Hepatocyte (in vitro differentiated cells): ENCODE results near the gene NME1. TPM values are rescaled to one million over a fixed set of nuclear protein-coding genes. Genes with fewer than 3 reads are reported as not detected.
A peak's percentile ranks its signal among the peaks of the same experiment; 100 is the strongest.
"Not testable (repeated sequence)": the region's sequence is repeated elsewhere in the genome, so short reads cannot be mapped to it uniquely, and the experiment has no call there.

Source experiments
- DNase-seq: peaks from one replicate; pipeline ENCODE4 v3.0.0-alpha.2; 2016; ENCODE audit warnings: low spot score
- H2AFZ ChIP-seq: fragments of 200-600 bp; sonication (generic); 2 replicates; pipeline ENCODE4 v1.6.0; 2016; ENCODE audit warnings: antibody characterized with exemption, mild to moderate bottlenecking
- H3K27ac ChIP-seq: fragments of 200-600 bp; sonication (generic); 2 replicates; pipeline ENCODE4 v1.5.1; 2016; ENCODE audit warnings: mild to moderate bottlenecking
- H3K27me3 ChIP-seq: fragments of 200-600 bp; sonication (generic); 2 replicates; pipeline ENCODE4 v1.6.1; 2016
- H3K36me3 ChIP-seq: fragments of 200-600 bp; sonication (generic); replicated peaks from 2 replicates; pipeline ENCODE4 v1.5.1; 2016; ENCODE audit warnings: low read depth; ENCODE audit not compliant: insufficient read depth
- H3K4me1 ChIP-seq: fragments of 200-600 bp; sonication (generic); 2 replicates; pipeline ENCODE4 v1.5.1; 2016; ENCODE audit warnings: mild to moderate bottlenecking, moderate library complexity; ENCODE audit not compliant: insufficient read depth
- H3K4me2 ChIP-seq: fragments of 200-600 bp; sonication (generic); 2 replicates; pipeline ENCODE4 v1.6.0; 2016
- H3K4me3 ChIP-seq: fragments of 200-600 bp; sonication (generic); 2 replicates; pipeline ENCODE4 v1.5.1; 2016; ENCODE audit warnings: mild to moderate bottlenecking
- H3K79me2 ChIP-seq: fragments of 200-600 bp; sonication (generic); 2 replicates; pipeline ENCODE4 v1.6.0; 2017; ENCODE audit warnings: mild to moderate bottlenecking
- H3K9me2 ChIP-seq: fragments of 200-600 bp; sonication (generic); replicated peaks from 2 replicates; pipeline ENCODE4 v1.6.0; 2017; ENCODE audit warnings: mild to moderate bottlenecking; ENCODE audit not compliant: insufficient read depth
- H3K9me3 ChIP-seq: fragments of 200-600 bp; sonication (generic); 2 replicates; pipeline ENCODE4 v1.5.1; 2016; ENCODE audit warnings: low read depth, mild to moderate bottlenecking
- H4K20me1 ChIP-seq: fragments of 200-600 bp; sonication (generic); 2 replicates; pipeline ENCODE4 v1.6.0; 2016; ENCODE audit warnings: mild to moderate bottlenecking; ENCODE audit not compliant: insufficient read depth, poor library complexity, severe bottlenecking
- EZH2 ChIP-seq: fragments of 200-600 bp; sonication (generic); IDR thresholded peaks from 2 replicates; pipeline ENCODE4 v1.6.1; 2016; ENCODE audit warnings: antibody characterized with exemption, mild to moderate bottlenecking, borderline replicate concordance
- EZH2phosphoT487 ChIP-seq: fragments of 200-600 bp; sonication (generic); IDR thresholded peaks from one replicate; pipeline ENCODE4 v1.6.1; 2018; ENCODE audit warnings: antibody characterized with exemption, mild to moderate bottlenecking, low read depth, moderate library complexity; ENCODE audit not compliant: unreplicated experiment, severe bottlenecking
- WGBS: methylation state at CpG from one replicate; pipeline ENCODE4 v1.1.6; 2016; ENCODE audit warnings: low lambda C conversion rate; ENCODE audit errors: missing lambda C conversion rate; 5-methylcytosine and 5-hydroxymethylcytosine counted together
- polyA plus RNA-seq: library from polyadenylated mRNA; unstranded; fragments of >200 nt; fragmentation: Nextera tagmentation; extraction: Ambion mirVana; gene quantifications from 2 replicates; pipeline ENCODE4 v1.2.1, GENCODE V29; 2016
- total RNA-seq: library from RNA; depleted of rRNA; stranded (reverse); fragments of >200 nt; gene quantifications from 2 replicates; pipeline ENCODE4 v1.2.3, GENCODE V29; 2014
- TF ChIP-seq, protein P1 (sequence below): fragments of 200-600 bp; sonication (generic); IDR thresholded peaks from 2 replicates; pipeline ENCODE4 v1.5.1; 2016; ENCODE audit warnings: antibody characterized with exemption, mild to moderate bottlenecking; ENCODE audit not compliant: poor library complexity

Gene NME1
- total and polyA plus RNA-seq, 2 experiments from 2014 or later = 50.9 to 122 TPM

DNA sequence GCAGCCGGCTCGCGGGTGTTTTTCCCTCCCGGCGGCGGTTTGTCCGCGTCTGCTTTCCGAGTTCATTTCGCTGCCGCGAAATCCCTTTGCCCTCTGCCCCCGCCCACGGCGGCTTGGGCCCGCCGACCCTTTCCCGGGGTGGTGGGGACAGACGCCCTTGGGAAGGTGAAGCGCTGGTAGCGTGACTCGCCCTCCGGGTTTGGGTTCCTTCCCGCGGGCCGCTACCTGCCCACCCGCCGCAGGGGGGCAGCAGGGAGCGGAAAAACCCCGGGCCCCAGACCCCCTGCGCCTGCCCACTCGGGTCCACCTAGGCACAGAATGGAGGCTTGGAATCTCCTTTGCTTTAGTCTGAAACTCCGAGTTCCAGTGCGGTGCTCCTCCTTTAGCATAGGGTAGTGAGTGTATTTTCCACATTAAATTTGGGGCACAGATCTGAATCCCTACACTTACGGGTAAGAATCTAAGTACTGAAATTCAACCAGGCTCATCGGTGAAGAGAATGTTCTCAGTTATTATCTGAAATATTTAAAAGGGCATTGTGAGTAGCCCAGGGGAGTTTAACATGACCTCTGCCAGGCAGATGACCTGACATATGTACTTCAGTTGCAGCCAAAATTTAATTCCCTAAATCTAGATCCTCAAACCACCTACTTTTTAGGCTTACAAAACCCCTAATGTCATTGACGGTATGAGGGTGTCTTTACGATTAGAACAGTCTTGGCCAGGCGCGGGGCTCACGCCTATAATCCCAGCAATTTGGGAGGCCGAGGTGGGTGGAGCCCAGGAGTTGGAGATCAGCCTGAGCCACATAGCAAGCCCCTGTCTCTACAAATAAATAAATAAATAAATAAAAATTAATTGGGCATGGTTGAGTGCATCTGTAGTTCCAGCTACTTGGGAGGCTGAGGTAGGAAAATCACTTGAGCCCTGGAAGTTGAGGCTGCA is 13.9 kb downstream of the NME1 start:
- Histone ChIP-seq H3K4me2 (peak overlapping the region; percentile 98), H3K27ac (peak overlapping the region; percentile 97), H3K36me3 (no peaks in the 10 kb centered on the region), H3K4me3 (peak overlapping the region; percentile 85), H3K4me1 (peaks cover 8% of the 10 kb centered on the region), H3K9me2 (no peaks in the 10 kb centered on the region), H4K20me1 (no peaks in the 10 kb centered on the region), H3K79me2 (peaks cover 11% of the 10 kb centered on the region), H3K9me3 (no peaks in the 10 kb centered on the region), H3K27me3 (no peaks in the 10 kb centered on the region), H2AFZ (peak overlapping the region; percentile 99)
- DNase-seq = peak; percentile 72
- TF ChIP-seq EZH2 (no peak), EZH2phosphoT487 (no peak)
- TF ChIP-seq, protein P1, sequence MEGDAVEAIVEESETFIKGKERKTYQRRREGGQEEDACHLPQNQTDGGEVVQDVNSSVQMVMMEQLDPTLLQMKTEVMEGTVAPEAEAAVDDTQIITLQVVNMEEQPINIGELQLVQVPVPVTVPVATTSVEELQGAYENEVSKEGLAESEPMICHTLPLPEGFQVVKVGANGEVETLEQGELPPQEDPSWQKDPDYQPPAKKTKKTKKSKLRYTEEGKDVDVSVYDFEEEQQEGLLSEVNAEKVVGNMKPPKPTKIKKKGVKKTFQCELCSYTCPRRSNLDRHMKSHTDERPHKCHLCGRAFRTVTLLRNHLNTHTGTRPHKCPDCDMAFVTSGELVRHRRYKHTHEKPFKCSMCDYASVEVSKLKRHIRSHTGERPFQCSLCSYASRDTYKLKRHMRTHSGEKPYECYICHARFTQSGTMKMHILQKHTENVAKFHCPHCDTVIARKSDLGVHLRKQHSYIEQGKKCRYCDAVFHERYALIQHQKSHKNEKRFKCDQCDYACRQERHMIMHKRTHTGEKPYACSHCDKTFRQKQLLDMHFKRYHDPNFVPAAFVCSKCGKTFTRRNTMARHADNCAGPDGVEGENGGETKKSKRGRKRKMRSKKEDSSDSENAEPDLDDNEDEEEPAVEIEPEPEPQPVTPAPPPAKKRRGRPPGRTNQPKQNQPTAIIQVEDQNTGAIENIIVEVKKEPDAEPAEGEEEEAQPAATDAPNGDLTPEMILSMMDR = peak; percentile 68
- WGBS = 31% methylated on average over 21 of the region's 42 CpGs

DNA sequence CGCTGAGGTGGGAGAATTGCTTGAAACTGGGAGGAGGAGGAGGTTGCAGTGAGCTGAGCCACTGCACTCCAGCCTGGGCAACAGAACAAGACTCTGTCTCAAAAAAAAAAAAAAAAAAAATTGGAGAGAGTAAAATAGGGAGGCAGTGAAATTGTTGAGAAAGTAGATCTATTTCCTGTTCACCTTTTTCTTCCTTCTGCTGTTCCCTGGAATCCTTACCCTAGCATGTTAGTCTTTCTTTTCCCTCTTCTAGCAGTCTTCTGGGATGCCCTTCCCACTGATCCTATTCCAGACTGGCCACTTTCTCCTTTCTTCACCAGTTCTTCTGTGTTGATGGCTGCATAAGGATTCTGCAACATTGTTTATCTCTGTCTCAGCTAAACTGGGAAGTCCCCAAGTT is 16.0 kb downstream of the NME1 start:
- Histone ChIP-seq H3K4me1 (peaks cover 8% of the 10 kb centered on the region), H3K9me3 (no peaks in the 10 kb centered on the region), H4K20me1 (no peaks in the 10 kb centered on the region), H3K9me2 (no peaks in the 10 kb centered on the region), H3K27me3 (no peaks in the 10 kb centered on the region), H2AFZ (no peak overlapping the region), H3K27ac (no peak overlapping the region), H3K36me3 (no peaks in the 10 kb centered on the region), H3K4me3 (no peak overlapping the region), H3K79me2 (peaks cover 11% of the 10 kb centered on the region), H3K4me2 (no peak overlapping the region)
- TF ChIP-seq EZH2phosphoT487 (no peak), EZH2 (no peak)
- TF ChIP-seq, protein P1 = no peak
- no peak for DNase-seq
- WGBS = 100% methylated on average over 1 of the region's 1 CpG

DNA sequence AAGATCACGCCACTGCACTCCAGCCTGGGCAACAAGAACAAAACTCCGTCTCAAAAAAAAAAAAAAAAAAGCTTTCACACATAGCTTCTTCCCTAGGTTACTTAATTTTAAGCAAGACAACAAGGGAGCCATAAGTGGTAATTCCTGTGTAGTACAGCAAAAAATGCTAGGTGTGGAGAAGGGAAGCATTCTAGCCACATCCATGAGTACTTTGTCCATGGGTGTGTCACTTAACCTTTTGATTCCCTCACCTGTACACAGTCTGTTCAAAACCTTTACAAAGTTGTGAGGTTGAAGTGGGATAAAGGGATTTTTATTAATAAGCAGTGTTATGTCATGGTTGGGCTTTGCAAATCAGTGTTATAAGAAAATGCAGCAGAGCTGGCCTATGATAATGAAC is 17.4 kb downstream of the NME1 start:
- no peaks in the 10 kb centered on the region for H3K9me3 ChIP-seq
- H3K36me3 ChIP-seq = no peaks in the 10 kb centered on the region
- no peak overlapping the region for H3K4me2 ChIP-seq
- WGBS = 89% methylated on average over 2 of the region's 2 CpGs
- H3K4me1 ChIP-seq = peaks cover 8% of the 10 kb centered on the region
- H3K27me3 ChIP-seq = no peaks in the 10 kb centered on the region
- no peaks in the 10 kb centered on the region for H4K20me1 ChIP-seq
- H2AFZ ChIP-seq = no peak overlapping the region
- no peak overlapping the region for H3K4me3 ChIP-seq
- peaks cover 11% of the 10 kb centered on the region for H3K79me2 ChIP-seq
- no peak for TF ChIP-seq EZH2phosphoT487
- TF ChIP-seq, protein P1 = no peak
- TF ChIP-seq EZH2 = no peak
- H3K27ac ChIP-seq = peak overlapping the region; percentile 20
- no peaks in the 10 kb centered on the region for H3K9me2 ChIP-seq
- DNase-seq = no peak

- peaks cover 11% of the 10 kb centered on the region for H3K79me2 ChIP-seq
- H3K9me3 ChIP-seq, H3K36me3 ChIP-seq, H3K27ac ChIP-seq, H3K4me3 ChIP-seq, H3K9me2 ChIP-seq, H3K4me1 ChIP-seq, H3K27me3 ChIP-seq, H4K20me1 ChIP-seq, H3K4me2 ChIP-seq, H2AFZ ChIP-seq, DNase-seq: not testable (repeated sequence)
- WGBS = 97% methylated on average over 9 of the region's 9 CpGs
These were observed 18.7 kb downstream of the NME1 start for GRCh38 chr17:51172030-51172429.
